ENCODE measurements around the gene ARHGAP30. TPM values are rescaled to one million over a fixed set of nuclear protein-coding genes. Genes with fewer than 3 reads are reported as not detected.
A peak's percentile ranks its signal among the peaks of the same experiment; 100 is the strongest.

Gene ARHGAP30, protein sequence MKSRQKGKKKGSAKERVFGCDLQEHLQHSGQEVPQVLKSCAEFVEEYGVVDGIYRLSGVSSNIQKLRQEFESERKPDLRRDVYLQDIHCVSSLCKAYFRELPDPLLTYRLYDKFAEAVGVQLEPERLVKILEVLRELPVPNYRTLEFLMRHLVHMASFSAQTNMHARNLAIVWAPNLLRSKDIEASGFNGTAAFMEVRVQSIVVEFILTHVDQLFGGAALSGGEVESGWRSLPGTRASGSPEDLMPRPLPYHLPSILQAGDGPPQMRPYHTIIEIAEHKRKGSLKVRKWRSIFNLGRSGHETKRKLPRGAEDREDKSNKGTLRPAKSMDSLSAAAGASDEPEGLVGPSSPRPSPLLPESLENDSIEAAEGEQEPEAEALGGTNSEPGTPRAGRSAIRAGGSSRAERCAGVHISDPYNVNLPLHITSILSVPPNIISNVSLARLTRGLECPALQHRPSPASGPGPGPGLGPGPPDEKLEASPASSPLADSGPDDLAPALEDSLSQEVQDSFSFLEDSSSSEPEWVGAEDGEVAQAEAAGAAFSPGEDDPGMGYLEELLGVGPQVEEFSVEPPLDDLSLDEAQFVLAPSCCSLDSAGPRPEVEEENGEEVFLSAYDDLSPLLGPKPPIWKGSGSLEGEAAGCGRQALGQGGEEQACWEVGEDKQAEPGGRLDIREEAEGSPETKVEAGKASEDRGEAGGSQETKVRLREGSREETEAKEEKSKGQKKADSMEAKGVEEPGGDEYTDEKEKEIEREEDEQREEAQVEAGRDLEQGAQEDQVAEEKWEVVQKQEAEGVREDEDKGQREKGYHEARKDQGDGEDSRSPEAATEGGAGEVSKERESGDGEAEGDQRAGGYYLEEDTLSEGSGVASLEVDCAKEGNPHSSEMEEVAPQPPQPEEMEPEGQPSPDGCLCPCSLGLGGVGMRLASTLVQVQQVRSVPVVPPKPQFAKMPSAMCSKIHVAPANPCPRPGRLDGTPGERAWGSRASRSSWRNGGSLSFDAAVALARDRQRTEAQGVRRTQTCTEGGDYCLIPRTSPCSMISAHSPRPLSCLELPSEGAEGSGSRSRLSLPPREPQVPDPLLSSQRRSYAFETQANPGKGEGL
- total RNA-seq (2021; ENCODE audit: unreplicated experiment) (0.39 TPM), Bru-seq, nascent RNA (percentile 25 among the genes with signal in this experiment), BruChase-seq, experiment 1, labeled RNA remaining after a 6-hour chase (percentile 30 among the genes with signal in this experiment), BruChase-seq, experiment 2, labeled RNA remaining after a 2-hour chase (percentile 25 among the genes with signal in this experiment)
- polyA plus RNA-seq (2012) = 0.34 and 0.36 TPM in 2 replicates
- long read RNA-seq, partial matches to known transcripts = 0 of 2 reads
- long read RNA-seq, other reads (novel, unspliced or antisense) = 2 of 2 reads

DNA sequence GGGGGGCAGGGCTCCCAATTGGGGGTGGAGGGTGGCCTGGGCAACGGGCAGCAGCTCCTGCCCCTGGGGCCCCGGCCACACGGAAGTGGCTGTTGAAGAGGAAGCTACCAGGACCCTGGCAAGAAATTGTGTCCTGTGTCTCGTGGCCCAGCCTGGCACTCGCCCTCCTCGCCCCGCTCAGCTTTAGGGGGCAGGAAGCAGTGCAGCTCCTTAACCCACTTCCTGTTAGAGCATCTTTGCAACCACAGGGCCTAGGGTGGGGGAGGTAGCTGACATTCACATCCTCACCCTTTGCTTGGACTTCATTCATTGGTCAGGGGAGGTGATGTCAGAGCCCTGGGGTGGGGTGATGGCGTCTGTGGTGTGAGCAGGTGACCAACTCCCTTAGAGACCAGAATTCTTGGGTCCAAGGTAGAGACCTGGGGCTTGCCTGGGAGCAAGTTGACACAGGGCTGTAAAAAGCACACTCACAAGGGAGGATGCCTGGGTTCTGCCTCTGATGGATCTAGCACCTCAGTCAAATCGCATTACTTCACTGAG is at the start of gene ARHGAP30:
Gene ARHGAP30, minus strand, starts transcription at position 161 of the 540 bp plus-strand sequence. CDS start 267 bp downstream, outside the sequence.
- Histone ChIP-seq H3K36me3 (ENCODE audit: control insufficient read depth in 1 of 2, insufficient read depth in 2 of 2, low read length in 2 of 2) (no peaks in the 10 kb centered on the region), H3K4me1 (ENCODE audit: control insufficient read depth in 1 of 2, insufficient read depth in 2 of 2, low read length in 2 of 2) (peaks cover 0 to 34% of the 10 kb centered on the region in 2 experiments; a peak in 2 of 4 replicates), H2AFZ (ENCODE audit: low read depth, low read length, poor library complexity, severe bottlenecking) (no peak within 1 kb of the TSS), H3K9me3 (ENCODE audit: control insufficient read depth in 1 of 2, insufficient read depth in 1 of 2, low read depth in 1 of 2, low read length in 2 of 2) (no peaks in the 10 kb centered on the region), H3K27ac (ENCODE audit: low read depth, low read length) (no peak within 1 kb of the TSS), H3K4me3 (replicated peaks in 1 of 2; ENCODE audit: low read depth in 1 of 2, low read length in 2 of 2) (no peak within 1 kb of the TSS), H3K9me2 (ENCODE audit: insufficient read depth) (no peaks in the 10 kb centered on the region), H4K20me1 (ENCODE audit: insufficient read depth) (no peaks in the 10 kb centered on the region), H3K79me2 (ENCODE audit: insufficient read depth, low read length) (no peaks in the 10 kb centered on the region), H3K4me2 (ENCODE audit: low read length) (no peak within 1 kb of the TSS), H3K9ac (ENCODE audit: low read length) (no peak within 1 kb of the TSS), H3K27me3 (ENCODE audit: insufficient read depth, low read length) (no peaks in the 10 kb centered on the region)
- ChIA-PET RAD21 (ENCODE audit: low non-redundant PET in 1 of 2, low total read pairs in 2 of 2, uncharacterized antibody in 2 of 2, unreplicated experiment in 2 of 2) (no interaction called here), POLR2A (no interaction called here), CTCF (interaction anchor here (3.1 kb wide), 1 partner anchor 28 kb away, joined by 25 read pairs; the partner anchor contains the start of gene KLHDC9)
- no peak for ATAC-seq
- BruUV-seq (replicated peaks) = no TSS peak
- intact Hi-C loops (cut with micrococcal nuclease) = no loop called here
- no peak for DNase-seq (ENCODE audit: low read depth, low spot score)
- TF ChIP-seq EZH2phosphoT487 (IDR thresholded peaks at IDR 0.05; ENCODE audit: borderline replicate concordance) (no peak), SP1 (IDR thresholded peaks at IDR 0.05; ENCODE audit: low read depth) (no peak), ELF1 (IDR thresholded peaks at IDR 0.05; ENCODE audit: borderline replicate concordance, low read depth) (no peak), RAD21 (IDR thresholded peaks at IDR 0.05; ENCODE audit: low read depth) (no peak), EZH2 (IDR thresholded peaks at IDR 0.05) (no peak), CBX3 (IDR thresholded peaks at IDR 0.05; ENCODE audit: low read depth) (no peak), POLR2AphosphoS5 (IDR thresholded peaks at IDR 0.05; ENCODE audit: low read depth, low read length) (no peak), ZFX (IDR thresholded peaks at IDR 0.05) (no peak), FOSL1 (IDR thresholded peaks at IDR 0.05; ENCODE audit: low read depth) (no peak), CEBPB (IDR thresholded peaks at IDR 0.05; ENCODE audit: low read depth) (no peak), YY1 (IDR thresholded peaks at IDR 0.05; ENCODE audit: extremely low read depth, insufficient replicate concordance, low read depth, low read length) (no peak), EGR1 (IDR thresholded peaks at IDR 0.05; ENCODE audit: low read depth) (no peak), POLR2A (IDR thresholded peaks at IDR 0.05; ENCODE audit: borderline replicate concordance, extremely low read depth, insufficient read depth, insufficient read length) (no peak)
- TF ChIP-seq, protein P1, sequence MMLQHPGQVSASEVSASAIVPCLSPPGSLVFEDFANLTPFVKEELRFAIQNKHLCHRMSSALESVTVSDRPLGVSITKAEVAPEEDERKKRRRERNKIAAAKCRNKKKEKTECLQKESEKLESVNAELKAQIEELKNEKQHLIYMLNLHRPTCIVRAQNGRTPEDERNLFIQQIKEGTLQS (IDR thresholded peaks at IDR 0.05) = no peak
- TF ChIP-seq, protein P2, sequence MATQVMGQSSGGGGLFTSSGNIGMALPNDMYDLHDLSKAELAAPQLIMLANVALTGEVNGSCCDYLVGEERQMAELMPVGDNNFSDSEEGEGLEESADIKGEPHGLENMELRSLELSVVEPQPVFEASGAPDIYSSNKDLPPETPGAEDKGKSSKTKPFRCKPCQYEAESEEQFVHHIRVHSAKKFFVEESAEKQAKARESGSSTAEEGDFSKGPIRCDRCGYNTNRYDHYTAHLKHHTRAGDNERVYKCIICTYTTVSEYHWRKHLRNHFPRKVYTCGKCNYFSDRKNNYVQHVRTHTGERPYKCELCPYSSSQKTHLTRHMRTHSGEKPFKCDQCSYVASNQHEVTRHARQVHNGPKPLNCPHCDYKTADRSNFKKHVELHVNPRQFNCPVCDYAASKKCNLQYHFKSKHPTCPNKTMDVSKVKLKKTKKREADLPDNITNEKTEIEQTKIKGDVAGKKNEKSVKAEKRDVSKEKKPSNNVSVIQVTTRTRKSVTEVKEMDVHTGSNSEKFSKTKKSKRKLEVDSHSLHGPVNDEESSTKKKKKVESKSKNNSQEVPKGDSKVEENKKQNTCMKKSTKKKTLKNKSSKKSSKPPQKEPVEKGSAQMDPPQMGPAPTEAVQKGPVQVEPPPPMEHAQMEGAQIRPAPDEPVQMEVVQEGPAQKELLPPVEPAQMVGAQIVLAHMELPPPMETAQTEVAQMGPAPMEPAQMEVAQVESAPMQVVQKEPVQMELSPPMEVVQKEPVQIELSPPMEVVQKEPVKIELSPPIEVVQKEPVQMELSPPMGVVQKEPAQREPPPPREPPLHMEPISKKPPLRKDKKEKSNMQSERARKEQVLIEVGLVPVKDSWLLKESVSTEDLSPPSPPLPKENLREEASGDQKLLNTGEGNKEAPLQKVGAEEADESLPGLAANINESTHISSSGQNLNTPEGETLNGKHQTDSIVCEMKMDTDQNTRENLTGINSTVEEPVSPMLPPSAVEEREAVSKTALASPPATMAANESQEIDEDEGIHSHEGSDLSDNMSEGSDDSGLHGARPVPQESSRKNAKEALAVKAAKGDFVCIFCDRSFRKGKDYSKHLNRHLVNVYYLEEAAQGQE (IDR thresholded peaks at IDR 0.05; ENCODE audit: low read depth) = no peak
- TF ChIP-seq, protein P3, sequence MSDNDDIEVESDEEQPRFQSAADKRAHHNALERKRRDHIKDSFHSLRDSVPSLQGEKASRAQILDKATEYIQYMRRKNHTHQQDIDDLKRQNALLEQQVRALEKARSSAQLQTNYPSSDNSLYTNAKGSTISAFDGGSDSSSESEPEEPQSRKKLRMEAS (IDR thresholded peaks at IDR 0.05) = no peak
- TF ChIP-seq, protein P4, sequence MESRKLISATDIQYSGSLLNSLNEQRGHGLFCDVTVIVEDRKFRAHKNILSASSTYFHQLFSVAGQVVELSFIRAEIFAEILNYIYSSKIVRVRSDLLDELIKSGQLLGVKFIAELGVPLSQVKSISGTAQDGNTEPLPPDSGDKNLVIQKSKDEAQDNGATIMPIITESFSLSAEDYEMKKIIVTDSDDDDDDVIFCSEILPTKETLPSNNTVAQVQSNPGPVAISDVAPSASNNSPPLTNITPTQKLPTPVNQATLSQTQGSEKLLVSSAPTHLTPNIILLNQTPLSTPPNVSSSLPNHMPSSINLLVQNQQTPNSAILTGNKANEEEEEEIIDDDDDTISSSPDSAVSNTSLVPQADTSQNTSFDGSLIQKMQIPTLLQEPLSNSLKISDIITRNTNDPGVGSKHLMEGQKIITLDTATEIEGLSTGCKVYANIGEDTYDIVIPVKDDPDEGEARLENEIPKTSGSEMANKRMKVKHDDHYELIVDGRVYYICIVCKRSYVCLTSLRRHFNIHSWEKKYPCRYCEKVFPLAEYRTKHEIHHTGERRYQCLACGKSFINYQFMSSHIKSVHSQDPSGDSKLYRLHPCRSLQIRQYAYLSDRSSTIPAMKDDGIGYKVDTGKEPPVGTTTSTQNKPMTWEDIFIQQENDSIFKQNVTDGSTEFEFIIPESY (IDR thresholded peaks at IDR 0.05; ENCODE audit: extremely low read depth, insufficient replicate concordance, low read length) = no peak
